Esophagus mucosa (tissue), 1 donor: Measurements from ENCODE around the gene CDX2. TPM values are rescaled to one million over a fixed set of nuclear protein-coding genes. Genes with fewer than 3 reads are reported as not detected.

Experiments
- ATAC-seq: fragments of 200-7000 bp; cut with Tn5 transposase; one replicate; pipeline ENCODE4 v1.9.1; 2020
- total RNA-seq: library from RNA; stranded (reverse); gene quantifications from one replicate; pipeline ENCODE4 v1.2.4, GENCODE V29; 2023
- donor health status: DM: yes; HTN: yes; CAD: no.

Gene CDX2
- total RNA-seq, 1 donor from 2014 or later, result not detected

GRCh38 chr13:27978301-27978968 is 9.3 kb upstream of the CDX2 start:
- ATAC-seq, result no peak

GRCh38 chr13:27977476-27978300 is 8.6 kb upstream of the CDX2 start:
- no peak for ATAC-seq

GRCh38 chr13:27976362-27977091 is 7.4 kb upstream of the CDX2 start:
- no peak for ATAC-seq

GRCh38 chr13:27975564-27976361 is 6.6 kb upstream of the CDX2 start:
- no peak for ATAC-seq

DNA sequence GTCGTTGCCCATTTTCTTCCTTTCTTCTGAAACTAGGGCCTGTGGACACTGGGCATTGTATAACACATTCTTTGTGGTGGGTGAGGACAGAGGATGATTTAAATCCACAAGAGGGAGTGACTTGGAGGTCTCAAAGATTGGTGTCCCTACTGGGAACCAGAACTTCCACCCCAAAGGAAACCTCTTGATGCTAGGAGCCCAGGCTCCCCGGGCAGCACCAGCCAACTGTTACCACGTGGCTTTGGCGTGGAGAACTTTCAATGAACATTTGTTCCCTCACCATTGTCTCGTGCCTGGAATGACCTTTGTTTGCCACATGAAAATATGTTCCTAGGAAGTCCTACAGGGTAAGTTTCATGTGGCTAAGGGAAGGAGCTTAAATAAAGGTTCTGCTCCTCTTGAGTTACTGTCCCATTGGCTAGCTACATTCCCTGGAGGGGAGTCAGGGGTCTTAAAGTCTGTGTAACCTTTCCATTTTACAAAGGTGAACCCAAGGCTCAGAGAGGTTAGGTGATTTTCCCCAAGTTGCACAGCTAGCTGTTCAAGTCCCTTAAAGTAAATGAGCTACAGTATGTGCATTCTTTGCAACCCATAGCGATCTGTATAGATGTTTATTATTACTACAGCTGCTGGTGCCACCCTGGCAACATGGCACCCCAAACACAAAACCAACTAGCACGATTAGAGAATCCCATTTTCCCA is 5.0 kb upstream of the CDX2 start:
- no peak for ATAC-seq

GRCh38 chr13:27973291-27973690 is 4.2 kb upstream of the CDX2 start:
- no peak for ATAC-seq

DNA sequence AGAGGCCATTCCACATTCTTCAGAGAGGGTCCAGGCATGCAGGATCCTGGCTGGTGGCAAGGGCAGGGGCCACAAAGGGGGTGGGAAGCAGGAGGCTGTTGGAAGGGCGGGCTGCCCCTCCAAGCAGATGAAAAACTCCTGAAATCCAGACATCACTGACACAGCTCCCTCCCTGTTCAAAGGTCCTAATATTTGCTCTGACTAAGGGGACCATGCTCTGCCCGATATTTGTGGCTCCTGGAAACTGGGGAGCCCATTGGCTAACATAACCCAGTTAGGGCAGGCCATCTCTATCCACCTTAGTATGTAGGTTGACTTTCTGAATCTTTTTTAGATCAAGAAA is 3.3 kb upstream of the CDX2 start:
- no peak for ATAC-seq

- ATAC-seq, result no peak
Observed at GRCh38 chr13:27971776-27972477, 2.8 kb upstream of the CDX2 start.

DNA sequence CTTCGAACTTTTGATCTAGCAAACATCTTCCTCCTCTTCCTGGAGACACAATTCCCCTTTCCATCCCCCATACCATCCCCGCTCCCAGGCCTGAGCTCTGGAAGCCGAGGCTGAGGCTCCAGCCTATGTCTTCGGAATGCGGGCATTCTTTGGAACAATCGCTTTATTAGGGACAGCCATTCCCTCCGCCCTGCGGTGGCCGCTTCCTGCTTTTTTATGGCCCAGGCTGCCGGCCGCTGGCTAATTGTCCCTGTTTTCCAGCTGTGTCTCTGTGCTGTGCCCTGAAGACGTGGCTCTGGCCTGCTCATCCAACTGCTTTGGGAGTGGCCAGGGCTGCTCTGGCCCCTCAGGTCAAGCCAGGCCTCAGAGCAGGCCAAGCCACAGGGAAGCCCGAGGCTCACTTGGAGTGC is 2.1 kb upstream of the CDX2 start:
- ATAC-seq, result no peak

DNA sequence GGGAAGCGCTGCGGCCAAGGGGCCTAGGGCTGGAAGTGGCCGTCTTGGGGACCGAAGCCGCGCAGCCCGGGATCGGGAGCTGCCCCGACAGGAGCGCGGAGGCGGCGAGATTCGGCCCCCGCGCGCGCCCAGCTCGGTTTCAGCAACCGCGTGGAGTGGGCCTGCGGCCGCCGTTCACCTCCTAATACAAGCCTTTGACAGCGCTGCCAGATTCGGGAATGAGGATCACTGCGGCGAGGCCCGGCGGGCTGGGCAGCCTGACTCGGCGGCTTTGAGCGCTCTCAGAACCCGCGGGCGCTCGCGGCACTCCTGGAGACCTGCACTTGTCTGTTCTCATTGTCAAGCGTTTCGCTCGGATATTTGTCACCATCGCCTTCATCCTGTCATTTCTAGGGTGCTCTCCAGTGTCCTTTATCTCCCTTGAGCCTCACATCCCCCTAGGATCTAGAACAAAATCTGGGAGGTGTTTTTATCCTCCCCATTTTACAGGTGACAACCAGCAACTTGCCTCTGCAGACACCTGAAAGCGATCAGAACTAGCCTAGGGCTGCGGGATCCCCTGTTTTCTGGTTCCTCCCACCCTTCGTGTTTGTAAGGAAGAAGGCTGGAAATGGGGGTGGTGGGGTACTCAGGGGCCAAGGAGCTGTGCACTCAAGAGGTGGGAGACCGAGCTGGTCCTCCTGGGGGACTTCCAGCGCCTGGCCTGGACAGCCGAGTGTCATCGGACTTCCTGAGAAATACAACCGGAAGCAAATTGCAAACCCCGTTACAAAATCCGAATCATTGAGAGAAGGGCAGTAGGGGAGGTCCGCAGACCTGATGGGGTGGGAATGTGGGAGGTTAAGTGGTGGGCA is 1.5 kb upstream of the CDX2 start:
- no peak for ATAC-seq

DNA sequence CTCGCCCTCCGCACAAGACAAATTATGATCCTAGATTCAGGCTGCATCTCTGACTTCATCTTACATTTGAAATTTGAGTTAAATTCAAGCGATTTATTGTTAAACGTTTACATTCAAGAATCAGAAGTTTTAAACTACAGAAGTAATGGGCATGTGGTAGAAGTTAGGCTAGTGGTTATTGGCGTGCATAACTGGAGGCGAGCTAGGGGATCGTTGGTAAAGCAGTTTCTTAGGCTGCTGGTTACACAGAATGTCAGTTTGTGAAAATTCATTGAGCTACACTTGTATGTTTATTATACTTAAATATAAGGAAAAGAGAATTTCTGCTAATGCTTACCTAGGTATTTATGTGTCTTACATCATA is 733 bp upstream of the CDX2 start:
- ATAC-seq, result no peak

GRCh38 chr13:27968316-27969081 is 616 bp downstream of the CDX2 start:
- no peak for ATAC-seq

DNA sequence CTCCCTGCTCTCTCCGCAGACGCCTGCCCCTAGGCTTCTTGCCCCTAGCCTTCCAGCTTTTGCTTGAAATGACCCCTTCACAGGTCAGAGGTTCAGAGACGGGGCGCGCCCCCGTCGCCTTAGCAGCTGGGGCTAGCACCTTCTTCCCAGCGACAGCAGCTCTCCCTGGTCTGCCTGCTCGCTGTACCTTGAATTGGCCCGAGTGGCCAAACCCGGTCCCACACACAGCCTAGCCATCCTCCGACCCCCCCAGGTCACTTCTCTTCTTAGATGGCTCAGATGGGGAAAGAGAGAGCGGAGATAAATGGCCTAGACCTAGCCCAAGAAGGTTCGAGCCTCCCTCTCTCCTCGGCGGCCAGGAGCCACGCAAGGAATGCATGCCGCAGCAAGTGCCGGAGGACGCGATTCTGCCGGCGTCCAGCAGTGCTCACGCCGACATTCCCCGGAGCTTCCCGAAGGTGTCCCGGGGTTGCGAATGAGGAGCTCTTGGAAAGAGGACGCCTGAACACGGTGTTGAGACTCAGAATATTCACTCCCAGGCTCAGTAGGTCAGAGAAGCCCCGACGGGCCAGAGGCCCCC is 1.3 kb downstream of the CDX2 start:
- no peak for ATAC-seq

GRCh38 chr13:27967203-27967735 is 1.8 kb downstream of the CDX2 start:
- no peak for ATAC-seq

- no peak for ATAC-seq
Observed at GRCh38 chr13:27966641-27967202, 2.4 kb downstream of the CDX2 start.

GRCh38 chr13:27965740-27966640 is 3.1 kb downstream of the CDX2 start:
- no peak for ATAC-seq

- no peak for ATAC-seq
Observed at GRCh38 chr13:27965343-27965739, 3.8 kb downstream of the CDX2 start.
